ENCODE data around the gene GMCL2. TPM values are rescaled to one million over a fixed set of nuclear protein-coding genes. Genes with fewer than 3 reads are reported as not detected.

The GMCL2 gene
- polyA plus RNA-seq, 4 donors, result 0.03 TPM; not detected in 3

- H3K27ac ChIP-seq (ENCODE audit: low read depth in 1 of 3, low read length in 2 of 3), result peak overlapping the region; percentile 81 to 91 (median 91)
- no peaks in the 10 kb centered on the region for H3K27me3 ChIP-seq (ENCODE audit: control insufficient read depth in 3 of 3, insufficient read depth in 3 of 3, low read length in 3 of 3)
- H3K4me1 ChIP-seq (ENCODE audit: control insufficient read depth in 3 of 3, insufficient read depth in 2 of 3, low read depth in 1 of 3, low read length in 2 of 3), result peaks cover 3 to 75% (median 25%) of the 10 kb centered on the region in 3 donors
- 90 to 92% (median 91%) methylated on average over 4 of the region's 4 CpGs for WGBS, 3 donors
- H3K4me3 ChIP-seq (ENCODE audit: low read depth in 1 of 3, low read length in 3 of 3), result no peak overlapping the region
- FAIRE-seq (no peak), DNase-seq (no peak)
- peaks cover 0 to 7% of the 10 kb centered on the region in 2 donors for H3K9me3 ChIP-seq (ENCODE audit: control insufficient read depth in 2 of 2, insufficient read depth in 1 of 2, low read depth in 1 of 2, low read length in 1 of 2)
- H3K36me3 ChIP-seq (ENCODE audit: control insufficient read depth in 3 of 3, insufficient read depth in 2 of 3, low read depth in 1 of 3, low read length in 3 of 3), result peaks cover 10 to 85% (median 21%) of the 10 kb centered on the region in 3 donors
Observed at GRCh38 chr5:178227138-178227659, 40.0 kb upstream of the GMCL2 start.

- no peaks in the 10 kb centered on the region for H3K27me3 ChIP-seq (ENCODE audit: control insufficient read depth in 3 of 3, insufficient read depth in 3 of 3, low read length in 3 of 3)
- H3K4me3 ChIP-seq (ENCODE audit: low read depth in 1 of 3, low read length in 3 of 3), result no peak overlapping the region
- H3K9me3 ChIP-seq (ENCODE audit: control insufficient read depth in 2 of 2, insufficient read depth in 1 of 2, low read depth in 1 of 2, low read length in 1 of 2), result peaks cover 0 to 7% of the 10 kb centered on the region in 2 donors
- peaks cover 13 to 85% (median 33%) of the 10 kb centered on the region in 3 donors for H3K36me3 ChIP-seq (ENCODE audit: control insufficient read depth in 3 of 3, insufficient read depth in 2 of 3, low read depth in 1 of 3, low read length in 3 of 3)
- FAIRE-seq, result no peak
- H3K4me1 ChIP-seq (ENCODE audit: control insufficient read depth in 3 of 3, insufficient read depth in 2 of 3, low read depth in 1 of 3, low read length in 2 of 3), result peaks cover 0 to 75% (median 25%) of the 10 kb centered on the region in 3 donors
- WGBS, 3 donors, result 93 to 99% (median 96%) methylated on average over 6 of the region's 6 CpGs
- H3K27ac ChIP-seq (ENCODE audit: low read depth in 1 of 3, low read length in 2 of 3), result peak overlapping the region in 2 of 3 donors; percentile 56 to 91
- DNase-seq, result no peak
Observed at GRCh38 chr5:178225174-178225573, 38.0 kb upstream of the GMCL2 start.

GRCh38 chr5:178224403-178224802 is 37.2 kb upstream of the GMCL2 start:
- H3K9me3 ChIP-seq (ENCODE audit: control insufficient read depth in 2 of 2, insufficient read depth in 1 of 2, low read depth in 1 of 2, low read length in 1 of 2), result peaks cover 0 to 7% of the 10 kb centered on the region in 2 donors
- DNase-seq (no peak), FAIRE-seq (no peak)
- H3K36me3 ChIP-seq (ENCODE audit: control insufficient read depth in 3 of 3, insufficient read depth in 2 of 3, low read depth in 1 of 3, low read length in 3 of 3), result peaks cover 7 to 85% (median 29%) of the 10 kb centered on the region in 3 donors
- H3K27ac ChIP-seq (ENCODE audit: low read depth in 1 of 3, low read length in 2 of 3), result peak overlapping the region in 2 of 3 donors; percentile 0 to 64
- no peak overlapping the region for H3K4me3 ChIP-seq (ENCODE audit: low read depth in 1 of 3, low read length in 3 of 3)
- WGBS, 3 donors, result 92 to 96% (median 95%) methylated on average over 17 of the region's 17 CpGs
- no peaks in the 10 kb centered on the region for H3K27me3 ChIP-seq (ENCODE audit: control insufficient read depth in 3 of 3, insufficient read depth in 3 of 3, low read length in 3 of 3)
- H3K4me1 ChIP-seq (ENCODE audit: control insufficient read depth in 3 of 3, insufficient read depth in 2 of 3, low read depth in 1 of 3, low read length in 2 of 3), result peaks cover 0 to 70% (median 23%) of the 10 kb centered on the region in 3 donors

- WGBS, 3 donors, result 71 to 88% (median 87%) methylated on average over 13 of the region's 13 CpGs
- DNase-seq (no peak), FAIRE-seq (no peak)
- Histone ChIP-seq H3K9me3 (ENCODE audit: control insufficient read depth in 2 of 2, insufficient read depth in 1 of 2, low read depth in 1 of 2, low read length in 1 of 2) (peaks cover 0 to 7% of the 10 kb centered on the region in 2 donors), H3K27me3 (ENCODE audit: control insufficient read depth in 3 of 3, insufficient read depth in 3 of 3, low read length in 3 of 3) (no peaks in the 10 kb centered on the region), H3K27ac (ENCODE audit: low read depth in 1 of 3, low read length in 2 of 3) (peak overlapping the region in 2 of 3 donors; percentile 50 to 64), H3K4me3 (ENCODE audit: low read depth in 1 of 3, low read length in 3 of 3) (no peak overlapping the region), H3K36me3 (ENCODE audit: control insufficient read depth in 3 of 3, insufficient read depth in 2 of 3, low read depth in 1 of 3, low read length in 3 of 3) (peaks cover 3 to 80% (median 29%) of the 10 kb centered on the region in 3 donors), H3K4me1 (ENCODE audit: control insufficient read depth in 3 of 3, insufficient read depth in 2 of 3, low read depth in 1 of 3, low read length in 2 of 3) (peaks cover 0 to 70% (median 21%) of the 10 kb centered on the region in 3 donors)
Observed at GRCh38 chr5:178223828-178224335, 36.7 kb upstream of the GMCL2 start.

- peaks cover 5 to 76% (median 29%) of the 10 kb centered on the region in 3 donors for H3K36me3 ChIP-seq (ENCODE audit: control insufficient read depth in 3 of 3, insufficient read depth in 2 of 3, low read depth in 1 of 3, low read length in 3 of 3)
- H3K27ac ChIP-seq (ENCODE audit: low read depth in 1 of 3, low read length in 2 of 3), result peak overlapping the region in 2 of 3 donors; percentile 50 to 64
- DNase-seq (no peak), FAIRE-seq (no peak)
- H3K27me3 ChIP-seq (ENCODE audit: control insufficient read depth in 3 of 3, insufficient read depth in 3 of 3, low read length in 3 of 3), result no peaks in the 10 kb centered on the region
- WGBS, 3 donors, result 88 to 93% (median 92%) methylated on average over 5 of the region's 5 CpGs
- H3K9me3 ChIP-seq (ENCODE audit: control insufficient read depth in 2 of 2, insufficient read depth in 1 of 2, low read depth in 1 of 2, low read length in 1 of 2), result peaks cover 0 to 7% of the 10 kb centered on the region in 2 donors
- H3K4me3 ChIP-seq (ENCODE audit: low read depth in 1 of 3, low read length in 3 of 3), result no peak overlapping the region
- peaks cover 0 to 65% (median 21%) of the 10 kb centered on the region in 3 donors for H3K4me1 ChIP-seq (ENCODE audit: control insufficient read depth in 3 of 3, insufficient read depth in 2 of 3, low read depth in 1 of 3, low read length in 2 of 3)
Observed at GRCh38 chr5:178223196-178223773, 36.1 kb upstream of the GMCL2 start.

- H3K36me3 ChIP-seq (ENCODE audit: control insufficient read depth in 3 of 3, insufficient read depth in 2 of 3, low read depth in 1 of 3, low read length in 3 of 3), result peaks cover 5 to 71% (median 29%) of the 10 kb centered on the region in 3 donors
- no peak overlapping the region for H3K4me3 ChIP-seq (ENCODE audit: low read depth in 1 of 3, low read length in 3 of 3)
- peak overlapping the region in 2 of 3 donors; percentile 59 to 64 for H3K27ac ChIP-seq (ENCODE audit: low read depth in 1 of 3, low read length in 2 of 3)
- H3K4me1 ChIP-seq (ENCODE audit: control insufficient read depth in 3 of 3, insufficient read depth in 2 of 3, low read depth in 1 of 3, low read length in 2 of 3), result peaks cover 0 to 57% (median 17%) of the 10 kb centered on the region in 3 donors
- H3K27me3 ChIP-seq (ENCODE audit: control insufficient read depth in 3 of 3, insufficient read depth in 3 of 3, low read length in 3 of 3), result no peaks in the 10 kb centered on the region
- FAIRE-seq (no peak), DNase-seq (no peak)
- 95 to 97% (median 96%) methylated on average over 15 of the region's 15 CpGs for WGBS, 3 donors
- H3K9me3 ChIP-seq (ENCODE audit: control insufficient read depth in 2 of 2, insufficient read depth in 1 of 2, low read depth in 1 of 2, low read length in 1 of 2), result peaks cover 0 to 4% of the 10 kb centered on the region in 2 donors
Observed at GRCh38 chr5:178222292-178222691, 35.1 kb upstream of the GMCL2 start.

- Histone ChIP-seq H3K9me3 (ENCODE audit: control insufficient read depth in 2 of 2, insufficient read depth in 1 of 2, low read depth in 1 of 2, low read length in 1 of 2) (no peaks in the 10 kb centered on the region), H3K27me3 (ENCODE audit: control insufficient read depth in 3 of 3, insufficient read depth in 3 of 3, low read length in 3 of 3) (no peaks in the 10 kb centered on the region), H3K27ac (ENCODE audit: low read depth in 1 of 3, low read length in 2 of 3) (peak overlapping the region in 2 of 3 donors; percentile 2 to 76), H3K36me3 (ENCODE audit: control insufficient read depth in 3 of 3, insufficient read depth in 2 of 3, low read depth in 1 of 3, low read length in 3 of 3) (peaks cover 5 to 70% (median 29%) of the 10 kb centered on the region in 3 donors), H3K4me1 (ENCODE audit: control insufficient read depth in 3 of 3, insufficient read depth in 2 of 3, low read depth in 1 of 3, low read length in 2 of 3) (peaks cover 0 to 53% (median 14%) of the 10 kb centered on the region in 3 donors), H3K4me3 (ENCODE audit: low read depth in 1 of 3, low read length in 3 of 3) (no peak overlapping the region)
- FAIRE-seq, result no peak
- WGBS, 3 donors, result 70 to 73% (median 73%) methylated on average over 5 of the region's 5 CpGs
- DNase-seq, result peak in 1 of 2 donors; percentile 81
Observed at GRCh38 chr5:178221853-178222252, 34.7 kb upstream of the GMCL2 start.

GRCh38 chr5:178221282-178221681 is 34.1 kb upstream of the GMCL2 start:
- H3K36me3 ChIP-seq (ENCODE audit: control insufficient read depth in 3 of 3, insufficient read depth in 2 of 3, low read depth in 1 of 3, low read length in 3 of 3), result peaks cover 5 to 73% (median 29%) of the 10 kb centered on the region in 3 donors

More at GRCh38 chr5:178221282-178221681, 34.1 kb upstream of the GMCL2 start:
- FAIRE-seq (no peak), DNase-seq (no peak)
- Histone ChIP-seq H3K9me3 (ENCODE audit: control insufficient read depth in 2 of 2, insufficient read depth in 1 of 2, low read depth in 1 of 2, low read length in 1 of 2) (no peaks in the 10 kb centered on the region), H3K27me3 (ENCODE audit: control insufficient read depth in 3 of 3, insufficient read depth in 3 of 3, low read length in 3 of 3) (no peaks in the 10 kb centered on the region), H3K4me1 (ENCODE audit: control insufficient read depth in 3 of 3, insufficient read depth in 2 of 3, low read depth in 1 of 3, low read length in 2 of 3) (peaks cover 0 to 51% (median 18%) of the 10 kb centered on the region in 3 donors), H3K27ac (ENCODE audit: low read depth in 1 of 3, low read length in 2 of 3) (peak overlapping the region in 2 of 3 donors; percentile 2 to 76), H3K4me3 (ENCODE audit: low read depth in 1 of 3, low read length in 3 of 3) (no peak overlapping the region)
- 73 to 83% (median 80%) methylated on average over 3 of the region's 3 CpGs for WGBS, 3 donors
